Prostate gland (tissue), 2 donors: Measurements from ENCODE around the gene CRADD. TPM values are rescaled to one million over a fixed set of nuclear protein-coding genes. Genes with fewer than 3 reads are reported as not detected.

Experiments used
- DNase-seq: peaks from one replicate; pipeline ENCODE4 v3.0.0-alpha.2; 2019; ENCODE audit warnings: low spot score
- H3K27ac ChIP-seq, 2 donors: fragments of 200-600 bp; sonication (generic); 2 replicates each; pipeline ENCODE4 v1.5.1; 2017 to 2019
- H3K27me3 ChIP-seq: fragments of 200-600 bp; sonication (generic); replicated peaks from 2 replicates; pipeline ENCODE4 v1.5.1; 2019; ENCODE audit not compliant: insufficient read depth
- H3K36me3 ChIP-seq, 2 donors: fragments of 200-600 bp; sonication (generic); 1 replicate in 1 of 2; 2 replicates in 1 of 2; pipeline versions ENCODE4 v1.5.1 to v1.8.1; 2017 to 2019
- H3K4me1 ChIP-seq: fragments of 200-600 bp; sonication (generic); replicated peaks from 2 replicates; pipeline ENCODE4 v1.5.1; 2019
- H3K4me3 ChIP-seq, 2 donors: fragments of 200-600 bp; sonication (generic); 2 replicates each; pipeline ENCODE4 v1.5.1; 2017 to 2019
- H3K9me3 ChIP-seq: fragments of 200-600 bp; sonication (generic); 2 replicates; pipeline ENCODE4 v1.5.1; 2017
- CTCF ChIP-seq, 4 experiments: fragments of 200-600 bp in 2 of 4; fragments of 450-650 bp in 2 of 4; sonication (generic) in 2 of 4; IDR thresholded peaks; 1 replicate in 3 of 4; 2 replicates in 1 of 4; pipeline ENCODE4 v1.5.1; 2016 to 2019; ENCODE audit warnings: antibody characterized with exemption in 4 of 4, mild to moderate bottlenecking in 2 of 4, moderate library complexity in 2 of 4
- POLR2A ChIP-seq: fragments of 450-650 bp; IDR thresholded peaks from one replicate; pipeline ENCODE4 v1.6.1; 2016; ENCODE audit warnings: antibody characterized with exemption, mild to moderate bottlenecking
- POLR2AphosphoS5 ChIP-seq: sonication (generic); formaldehyde crosslinking; IDR thresholded peaks from one replicate; pipeline ENCODE4 v1.6.1; 2017; ENCODE audit warnings: antibody characterized with exemption
- WGBS: methylation state at CpG from one replicate; pipeline ENCODE4 v1.1.5; 2018; 5-methylcytosine and 5-hydroxymethylcytosine counted together
- intact Hi-C: fragments of 100-400 bp; cut with DNase I; formaldehyde crosslinking; loops from one replicate; pipeline ENCODE4 v1.14.2; 2022
- total RNA-seq, 2 donors: library from RNA; depleted of rRNA; stranded (reverse); fragments of >200 nt; gene quantifications; one replicate each; pipeline ENCODE4 v1.1.0, GENCODE V29; 2016

CRADD gene
- total RNA-seq, 2 donors from 2014 or later = 38.9 to 42.4 TPM

GRCh38 chr12:93886533-93887511, 209.6 kb downstream of the CRADD start:
- Histone ChIP-seq H3K4me3 (no peak overlapping the region), H3K9me3 (no peaks in the 10 kb centered on the region), H3K4me1 (no peaks in the 10 kb centered on the region), H3K36me3 (no peaks in the 10 kb centered on the region), H3K27me3 (no peaks in the 10 kb centered on the region), H3K27ac (peak overlapping the region; percentile 4 to 28)
- WGBS = 53% methylated on average over 18 of the region's 18 CpGs
- intact Hi-C loops = no loop called here
- TF ChIP-seq POLR2A = no peak
- peak; percentile 37 for TF ChIP-seq POLR2AphosphoS5
- DNase-seq = peak; percentile 23

- Histone ChIP-seq H3K36me3 (no peaks in the 10 kb centered on the region), H3K4me3 (no peak overlapping the region), H3K27me3 (no peaks in the 10 kb centered on the region), H3K9me3 (no peaks in the 10 kb centered on the region), H3K4me1 (peaks cover 3% of the 10 kb centered on the region), H3K27ac (no peak overlapping the region)
- DNase-seq = no peak
- whole genome bisulfite sequencing = 93% methylated on average over 3 of the region's 3 CpGs
- intact Hi-C loops = no loop called here
- TF ChIP-seq CTCF (IDR thresholded peaks at IDR 0.05) = no peak
- no peak for TF ChIP-seq POLR2A
- TF ChIP-seq POLR2AphosphoS5 = no peak
Observed at GRCh38 chr12:93888964-93889363, 211.8 kb downstream of the CRADD start.

GRCh38 chr12:93889516-93890212, 212.5 kb downstream of the CRADD start:
- intact Hi-C loops = loop anchor here (5.0 to 10.0 kb wide), 4 partner anchors 72 to 322 kb away; no protein-coding TSS in a partner anchor
- Histone ChIP-seq H3K9me3 (no peaks in the 10 kb centered on the region), H3K36me3 (no peaks in the 10 kb centered on the region), H3K27me3 (no peaks in the 10 kb centered on the region), H3K4me3 (no peak overlapping the region), H3K4me1 (peaks cover 9% of the 10 kb centered on the region), H3K27ac (no peak overlapping the region)
- WGBS = 86% methylated on average over 9 of the region's 9 CpGs
- DNase-seq = no peak
- TF ChIP-seq CTCF (IDR thresholded peaks at IDR 0.05) = no peak
- no peak for TF ChIP-seq POLR2AphosphoS5
- no peak for TF ChIP-seq POLR2A

- Histone ChIP-seq H3K36me3 (no peaks in the 10 kb centered on the region), H3K9me3 (no peaks in the 10 kb centered on the region), H3K4me1 (peaks cover 14% of the 10 kb centered on the region), H3K27me3 (no peaks in the 10 kb centered on the region), H3K4me3 (no peak overlapping the region), H3K27ac (no peak overlapping the region)
- WGBS = 44% methylated on average over 14 of the region's 14 CpGs
- TF ChIP-seq POLR2AphosphoS5 = no peak
- intact Hi-C loops = loop anchor here (5.0 to 10.0 kb wide), 4 partner anchors 75 to 325 kb away; no protein-coding TSS in a partner anchor
- no peak for DNase-seq
Observed at GRCh38 chr12:93892423-93893268, 215.5 kb downstream of the CRADD start.

GRCh38 chr12:93894391-93895088, 217.4 kb downstream of the CRADD start:
- peak; percentile 84 for DNase-seq
- Histone ChIP-seq H3K4me3 (no peak overlapping the region), H3K27ac (peak overlapping the region; percentile 53 to 64), H3K27me3 (no peaks in the 10 kb centered on the region), H3K4me1 (peaks cover 14% of the 10 kb centered on the region), H3K9me3 (no peaks in the 10 kb centered on the region), H3K36me3 (no peaks in the 10 kb centered on the region)
- intact Hi-C loops = loop anchor here (5.0 to 10.0 kb wide), 5 partner anchors 77 to 327 kb away; no protein-coding TSS in a partner anchor
- TF ChIP-seq POLR2AphosphoS5 (peak; percentile 57), CTCF (IDR thresholded peaks at IDR 0.05) (peak in 1 of 4 experiments; percentile 5), POLR2A (no peak)
- WGBS = 5% methylated on average over 17 of the region's 17 CpGs
